ENCODE measurements around the gene GNAZ. TPM values are rescaled to one million over a fixed set of nuclear protein-coding genes. Genes with fewer than 3 reads are reported as not detected.

GNAZ gene
- total RNA-seq, 2 experiments from 2014 or later, result 0.21 to 0.26 TPM

DNA sequence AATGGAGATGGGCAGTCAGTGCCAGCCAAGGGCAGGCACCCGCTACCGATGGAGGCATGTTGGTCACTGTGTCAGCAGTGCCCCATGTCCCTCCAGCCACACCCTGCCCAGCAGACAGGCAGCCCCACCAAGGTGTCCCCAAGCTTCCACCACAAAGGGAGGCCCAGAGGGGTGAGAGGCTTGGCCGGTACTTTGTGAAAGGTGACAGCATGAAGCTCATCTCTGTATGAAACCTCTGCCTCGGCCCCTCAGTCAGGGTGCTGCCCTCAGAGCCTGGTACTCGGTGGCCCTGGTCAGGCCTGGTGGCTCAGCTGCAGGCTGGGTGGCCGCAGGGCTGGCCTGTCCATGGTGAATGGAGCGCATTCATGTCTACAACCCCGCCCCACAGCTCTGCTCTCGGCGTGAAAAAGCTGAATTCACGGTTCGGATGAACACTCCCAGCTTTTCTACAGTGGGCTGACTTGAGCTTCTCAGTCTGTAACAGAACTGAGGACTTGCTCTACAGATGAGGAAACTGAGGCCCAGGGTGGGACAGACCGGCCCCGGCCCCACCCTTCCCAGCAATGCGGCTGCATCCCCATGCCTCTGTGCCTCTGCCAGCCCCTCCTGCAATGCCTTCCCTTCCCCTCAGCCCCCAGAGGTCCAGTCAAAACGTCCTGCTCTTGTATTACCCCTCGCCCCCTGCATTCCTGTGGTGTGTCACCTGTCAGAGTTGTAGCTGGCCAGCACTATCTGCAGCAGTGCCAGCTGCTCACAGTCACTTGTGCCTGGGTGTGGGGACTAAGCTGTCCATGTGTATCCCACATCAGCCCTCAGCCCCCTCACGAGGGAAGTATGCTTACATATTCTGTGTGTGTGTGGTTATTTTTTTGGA lies 43.8 kb downstream of the GNAZ start:
- ChIA-PET POLR2A (no interaction called here), CTCF (interaction anchor here (1.3 to 1.9 kb wide), 2 partner anchors 14 to 158 kb away, joined by 3 to 5 read pairs; no protein-coding TSS in a partner anchor)
- Mint-ChIP-seq H3K27me3 (ENCODE audit: low read depth) (no peaks in the 10 kb centered on the region), H3K27ac (no peak overlapping the region), H3K9me3 (ENCODE audit: insufficient read depth) (no peaks in the 10 kb centered on the region), H3K36me3 (ENCODE audit: low read depth) (no peaks in the 10 kb centered on the region), H3K4me3 (no peak overlapping the region), H3K4me1 (ENCODE audit: low read depth) (peaks cover 1% of the 10 kb centered on the region)
- DNase-seq (no peak), ATAC-seq (no peak)

GRCh38 chr22:23114721-23115020 lies 44.4 kb downstream of the GNAZ start:
- Mint-ChIP-seq H3K27me3 (ENCODE audit: low read depth) (no peaks in the 10 kb centered on the region), H3K4me1 (ENCODE audit: low read depth) (peaks cover 7% of the 10 kb centered on the region), H3K36me3 (ENCODE audit: low read depth) (no peaks in the 10 kb centered on the region), H3K9me3 (ENCODE audit: insufficient read depth) (no peaks in the 10 kb centered on the region), H3K4me3 (no peak overlapping the region), H3K27ac (no peak overlapping the region)
- DNase-seq, result no peak
- ATAC-seq, result no peak
- POLR2A ChIA-PET, result no interaction called here
- CTCF ChIA-PET, result no interaction called here

DNA sequence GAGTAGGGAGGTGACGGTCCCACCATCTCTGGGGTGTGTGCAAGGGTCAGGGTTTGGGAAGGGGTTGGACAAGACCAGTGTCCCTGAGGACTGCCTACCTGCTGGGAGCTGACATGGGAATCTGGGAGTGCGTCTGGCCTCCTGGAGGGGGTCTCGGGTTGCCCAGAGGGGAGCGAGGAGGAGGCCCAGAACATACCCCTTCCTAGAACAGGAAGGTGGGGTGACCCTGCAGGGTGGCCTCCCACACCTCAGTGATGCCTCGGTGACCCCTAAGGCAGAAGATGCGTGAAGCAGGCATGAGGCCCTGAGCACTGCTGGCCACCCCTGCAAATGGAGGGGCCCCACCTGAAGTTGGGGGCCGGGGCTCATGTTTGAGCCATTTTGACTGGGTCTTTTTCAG lies 45.0 kb downstream of the GNAZ start:
- H3K27ac Mint-ChIP-seq, result peak overlapping the region; percentile 30
- POLR2A ChIA-PET, result no interaction called here
- H3K4me1 Mint-ChIP-seq (ENCODE audit: low read depth), result peaks cover 12% of the 10 kb centered on the region
- no peaks in the 10 kb centered on the region for H3K27me3 Mint-ChIP-seq (ENCODE audit: low read depth)
- no peaks in the 10 kb centered on the region for H3K9me3 Mint-ChIP-seq (ENCODE audit: insufficient read depth)
- no peak overlapping the region for H3K4me3 Mint-ChIP-seq
- no peaks in the 10 kb centered on the region for H3K36me3 Mint-ChIP-seq (ENCODE audit: low read depth)
- CTCF ChIA-PET, result no interaction called here
- DNase-seq (no peak), ATAC-seq (no peak)

DNA sequence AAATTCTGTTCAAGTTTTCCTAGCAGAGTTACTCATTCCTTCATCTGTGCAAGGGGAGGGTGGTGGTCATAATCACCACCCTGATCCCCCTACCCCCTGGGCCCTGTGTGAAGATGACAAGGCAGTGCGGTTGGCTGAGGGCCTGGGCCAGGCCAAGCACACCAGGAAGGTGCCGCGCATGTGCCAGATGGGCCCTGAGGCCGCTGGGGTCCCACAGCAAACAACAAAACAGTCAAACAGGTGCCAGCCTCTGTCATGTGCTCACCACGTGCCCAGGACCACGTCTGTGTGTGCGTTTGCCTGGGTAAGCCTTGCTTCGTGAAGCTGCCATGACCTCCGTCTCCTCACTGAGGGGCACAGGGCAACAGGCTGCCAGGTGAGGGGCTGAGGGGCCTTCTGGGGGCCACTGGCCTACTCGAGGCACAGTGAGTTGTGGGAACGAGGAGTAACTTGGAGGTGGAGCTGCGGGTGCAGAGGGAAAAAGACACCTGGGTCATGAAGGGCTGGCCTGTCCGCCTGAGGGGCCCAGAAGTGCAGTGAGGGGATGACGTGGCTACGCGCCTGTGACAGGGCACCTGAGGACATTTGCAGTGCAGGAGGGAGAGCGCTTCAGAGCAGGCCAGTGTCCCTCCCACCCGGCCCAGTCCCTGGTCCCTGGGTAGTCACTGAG lies 45.6 kb downstream of the GNAZ start:
- CTCF ChIA-PET, result no interaction called here
- Mint-ChIP-seq H3K27me3 (ENCODE audit: low read depth) (no peaks in the 10 kb centered on the region), H3K9me3 (ENCODE audit: insufficient read depth) (no peaks in the 10 kb centered on the region), H3K36me3 (ENCODE audit: low read depth) (no peaks in the 10 kb centered on the region), H3K4me1 (ENCODE audit: low read depth) (peaks cover 16% of the 10 kb centered on the region), H3K27ac (no peak overlapping the region), H3K4me3 (no peak overlapping the region)
- POLR2A ChIA-PET, result no interaction called here
- DNase-seq, result no peak
- ATAC-seq, result no peak

GRCh38 chr22:23116506-23117263 lies 46.4 kb downstream of the GNAZ start:
- no peak overlapping the region for H3K27ac Mint-ChIP-seq
- H3K36me3 Mint-ChIP-seq (ENCODE audit: low read depth), result no peaks in the 10 kb centered on the region
- ATAC-seq (no peak), DNase-seq (no peak)
- no peaks in the 10 kb centered on the region for H3K9me3 Mint-ChIP-seq (ENCODE audit: insufficient read depth)
- no peak overlapping the region for H3K4me3 Mint-ChIP-seq
- ChIA-PET CTCF (interaction anchor here (1.7 kb wide), 1 partner anchor 158 kb away, joined by 6 read pairs; no protein-coding TSS in a partner anchor), POLR2A (no interaction called here)
- no peaks in the 10 kb centered on the region for H3K27me3 Mint-ChIP-seq (ENCODE audit: low read depth)
- H3K4me1 Mint-ChIP-seq (ENCODE audit: low read depth), result peaks cover 16% of the 10 kb centered on the region

- ChIA-PET POLR2A (no interaction called here), CTCF (interaction anchor here (0.6 to 2.1 kb wide), 3 partner anchors 10 to 226 kb away, joined by 3 to 11 read pairs (median 6); no protein-coding TSS in a partner anchor)
- H3K4me3 Mint-ChIP-seq, result no peak overlapping the region
- H3K27ac Mint-ChIP-seq, result no peak overlapping the region
- H3K36me3 Mint-ChIP-seq (ENCODE audit: low read depth), result no peaks in the 10 kb centered on the region
- ATAC-seq, result no peak
- no peak for DNase-seq
- H3K9me3 Mint-ChIP-seq (ENCODE audit: insufficient read depth), result no peaks in the 10 kb centered on the region
- peaks cover 16% of the 10 kb centered on the region for H3K4me1 Mint-ChIP-seq (ENCODE audit: low read depth)
- no peaks in the 10 kb centered on the region for H3K27me3 Mint-ChIP-seq (ENCODE audit: low read depth)
Observed at GRCh38 chr22:23117275-23117674, 47.0 kb downstream of the GNAZ start.

DNA sequence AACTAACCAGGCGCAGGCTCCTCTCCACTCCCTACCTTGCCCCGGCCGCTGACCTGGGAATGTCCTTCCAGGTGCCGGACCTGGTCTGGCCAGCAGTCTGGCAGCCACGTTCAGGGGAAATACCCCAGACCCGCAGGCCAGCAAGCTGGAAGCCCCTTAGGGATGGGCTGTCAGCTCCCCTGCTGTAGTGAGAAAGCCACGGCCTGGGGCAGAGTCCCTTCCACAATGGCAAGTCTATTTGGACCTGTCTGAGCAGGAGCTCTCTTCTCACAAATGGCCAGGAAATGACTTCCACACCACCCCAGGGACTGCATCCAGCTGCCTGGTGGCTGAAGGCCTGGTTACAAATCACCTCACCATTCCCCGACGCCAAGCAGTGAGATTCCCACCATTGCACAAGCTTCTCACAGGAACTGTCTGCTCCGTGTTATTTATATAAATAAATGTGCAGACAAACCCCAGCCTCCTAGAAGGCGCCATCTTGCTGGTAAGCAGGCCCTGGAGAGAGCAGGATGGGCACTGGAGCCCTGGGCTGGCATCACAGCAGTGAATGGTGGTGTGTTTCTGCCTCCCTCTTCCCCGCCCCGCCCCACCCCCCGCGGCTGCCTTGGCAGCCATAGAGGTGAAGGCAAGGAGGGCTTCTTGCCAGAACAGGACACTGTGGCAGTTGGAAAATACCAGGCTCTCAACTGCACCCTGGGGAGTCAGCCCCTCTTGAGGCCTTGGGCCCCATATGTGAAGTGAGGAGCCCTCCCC lies 47.8 kb downstream of the GNAZ start:
- H3K36me3 Mint-ChIP-seq (ENCODE audit: low read depth), result no peaks in the 10 kb centered on the region
- H3K9me3 Mint-ChIP-seq (ENCODE audit: insufficient read depth), result no peaks in the 10 kb centered on the region
- H3K4me1 Mint-ChIP-seq (ENCODE audit: low read depth), result peaks cover 16% of the 10 kb centered on the region
- H3K27me3 Mint-ChIP-seq (ENCODE audit: low read depth), result no peaks in the 10 kb centered on the region
- DNase-seq, result no peak
- POLR2A ChIA-PET, result no interaction called here
- no peak for ATAC-seq
- H3K4me3 Mint-ChIP-seq, result no peak overlapping the region
- H3K27ac Mint-ChIP-seq, result peak overlapping the region; percentile 20
- CTCF ChIA-PET, result interaction anchor here (0.6 to 2.1 kb wide), 3 partner anchors 10 to 227 kb away, joined by 3 to 11 read pairs (median 6); no protein-coding TSS in a partner anchor

GRCh38 chr22:23118647-23119493 lies 48.6 kb downstream of the GNAZ start:
- H3K9me3 Mint-ChIP-seq (ENCODE audit: insufficient read depth), result no peaks in the 10 kb centered on the region
- POLR2A ChIA-PET, result interaction anchor here (0.7 to 1.2 kb wide), 2 partner anchors 19 to 37 kb away, joined by 3 to 6 read pairs; no protein-coding TSS in a partner anchor

DNA sequence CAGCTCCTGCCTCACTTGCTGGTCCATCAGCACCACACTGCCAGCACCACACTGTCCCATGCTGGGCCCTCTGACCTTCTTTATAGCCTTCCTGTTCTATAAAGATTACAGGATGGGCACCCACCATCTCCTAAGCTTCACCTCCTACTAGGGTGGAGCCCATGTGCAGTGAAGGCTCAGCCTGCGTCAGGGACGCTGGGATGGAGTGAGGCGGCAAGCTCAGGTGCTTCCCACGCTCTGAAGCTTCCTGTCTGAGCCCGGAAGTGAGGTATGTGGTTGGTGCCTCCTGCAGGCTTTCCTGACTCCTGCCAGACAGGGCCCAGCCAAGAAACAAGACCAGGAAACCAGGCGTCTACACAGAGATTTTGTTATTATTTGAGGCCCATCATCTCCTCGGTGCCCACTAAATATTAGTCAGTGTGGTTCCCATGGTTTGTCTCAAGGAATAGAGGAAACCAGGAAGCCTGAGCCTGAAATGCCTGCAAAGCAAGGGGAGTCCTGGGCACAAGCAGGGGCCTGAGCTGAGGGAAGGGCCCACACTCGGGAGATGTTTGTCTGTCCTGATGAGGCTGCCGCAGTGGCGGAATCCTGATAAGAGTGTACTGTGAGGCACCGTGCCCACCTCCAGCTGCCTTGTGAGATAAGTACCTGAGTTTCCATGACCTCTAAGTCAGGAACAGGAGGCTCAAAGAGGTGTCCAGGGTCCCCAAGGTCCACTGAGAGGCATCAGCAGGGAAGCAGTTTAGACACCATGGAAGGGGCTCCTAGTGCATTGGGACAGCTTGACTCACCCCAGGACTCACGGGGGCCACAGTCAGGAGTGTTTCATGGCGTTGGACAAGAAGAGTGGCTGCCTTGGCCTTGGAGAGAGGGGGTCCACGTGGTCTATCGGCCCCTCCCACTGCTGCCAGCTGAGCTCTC lies 49.4 kb downstream of the GNAZ start:
- H3K36me3 Mint-ChIP-seq (ENCODE audit: low read depth), result no peaks in the 10 kb centered on the region
- DNase-seq, result peak; percentile 57
- no peaks in the 10 kb centered on the region for H3K27me3 Mint-ChIP-seq (ENCODE audit: low read depth)
- peak; percentile 68 for ATAC-seq
- H3K27ac Mint-ChIP-seq, result peak overlapping the region; percentile 80
- ChIA-PET CTCF (interaction anchor here (0.7 to 3.8 kb wide), 6 partner anchors 8 to 242 kb away, joined by 3 to 32 read pairs (median 5); no protein-coding TSS in a partner anchor), POLR2A (interaction anchor here (0.7 to 1.2 kb wide), 2 partner anchors 18 to 36 kb away, joined by 3 to 6 read pairs; no protein-coding TSS in a partner anchor)
- H3K4me3 Mint-ChIP-seq, result no peak overlapping the region
- H3K4me1 Mint-ChIP-seq (ENCODE audit: low read depth), result peaks cover 16% of the 10 kb centered on the region
- H3K9me3 Mint-ChIP-seq (ENCODE audit: insufficient read depth), result no peaks in the 10 kb centered on the region

More at GRCh38 chr22:23118647-23119493, 48.6 kb downstream of the GNAZ start:
- H3K27me3 Mint-ChIP-seq (ENCODE audit: low read depth), result no peaks in the 10 kb centered on the region
- CTCF ChIA-PET, result interaction anchor here (1.2 to 3.8 kb wide), 6 partner anchors 9 to 160 kb away, joined by 3 to 32 read pairs (median 6); no protein-coding TSS in a partner anchor
- DNase-seq, result no peak
- H3K27ac Mint-ChIP-seq, result peak overlapping the region; percentile 80
- peaks cover 16% of the 10 kb centered on the region for H3K4me1 Mint-ChIP-seq (ENCODE audit: low read depth)
- no peak overlapping the region for H3K4me3 Mint-ChIP-seq
- no peak for ATAC-seq
- no peaks in the 10 kb centered on the region for H3K36me3 Mint-ChIP-seq (ENCODE audit: low read depth)

GRCh38 chr22:23120415-23120899 lies 50.1 kb downstream of the GNAZ start:
- ChIA-PET POLR2A (no interaction called here), CTCF (interaction anchor here (1.3 to 3.8 kb wide), 3 partner anchors 12 to 161 kb away, joined by 3 to 32 read pairs (median 7); no protein-coding TSS in a partner anchor)
- H3K36me3 Mint-ChIP-seq (ENCODE audit: low read depth), result no peaks in the 10 kb centered on the region
- H3K27ac Mint-ChIP-seq, result peak overlapping the region; percentile 77
- H3K27me3 Mint-ChIP-seq (ENCODE audit: low read depth), result no peaks in the 10 kb centered on the region
- peaks cover 16% of the 10 kb centered on the region for H3K4me1 Mint-ChIP-seq (ENCODE audit: low read depth)
- DNase-seq (no peak), ATAC-seq (no peak)
- H3K9me3 Mint-ChIP-seq (ENCODE audit: insufficient read depth), result no peaks in the 10 kb centered on the region
- no peak overlapping the region for H3K4me3 Mint-ChIP-seq

Measured in activated CD8-positive, alpha-beta T cell treated with anti-CD3 and anti-CD28 coated beads, Interleukin-2, amount 10 ng/mL, durations not matched to agents 7 days and 5 days (primary cell).